Stimulated activated CD8-positive, alpha-beta memory T cell treated with anti-CD3 and anti-CD28 coated beads, Interleukin-7, amount 100 ng/mL, for 1 hour (primary cell): Measurements from ENCODE around the gene LRRC4B.

Source experiments
- DNase-seq, 2 donors: peaks; one replicate each; pipeline ENCODE4 v3.0.0-alpha.2; 2020; ENCODE audit warnings: low read depth in 2 of 2

The LRRC4B gene

GRCh38 chr19:50506700-50507099, 61.5 kb downstream of the LRRC4B start:
- no peak for DNase-seq

DNA sequence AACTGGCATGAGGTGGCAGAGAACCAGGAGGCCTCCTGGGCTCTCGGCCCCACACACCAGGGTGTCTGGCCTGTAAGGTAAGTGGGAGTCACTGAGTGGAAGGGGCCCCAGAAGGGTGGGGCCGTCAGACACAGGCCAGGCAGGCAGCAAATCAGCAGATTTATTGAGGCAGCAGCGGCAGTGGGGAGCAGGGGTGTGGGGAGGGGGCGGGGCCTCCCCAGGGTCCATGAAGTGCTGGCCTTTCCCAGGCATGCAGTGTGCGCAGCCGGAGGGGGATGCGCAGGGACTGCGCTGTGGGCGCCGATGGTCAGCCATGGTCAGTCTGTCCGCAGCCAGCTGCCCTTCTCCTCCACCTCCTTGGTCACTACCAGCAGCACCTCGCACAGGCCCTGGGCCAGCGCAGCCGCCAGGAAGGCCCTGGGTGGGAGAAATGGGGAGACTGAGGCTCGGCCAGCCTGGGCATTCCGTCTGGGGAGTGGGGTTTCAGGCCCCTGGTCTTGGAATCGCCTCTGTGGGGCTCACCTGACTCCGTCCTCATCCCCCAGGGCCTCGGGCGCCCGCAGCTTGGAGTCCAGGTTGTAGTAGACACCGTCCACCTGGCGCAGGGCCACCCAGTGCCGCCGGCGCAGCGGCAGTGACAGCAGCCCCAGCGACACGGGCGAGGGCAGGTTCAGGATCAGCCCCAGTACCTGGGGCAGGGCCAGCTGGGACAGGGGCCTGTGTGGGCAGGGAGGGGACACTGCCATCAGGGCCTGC, 62.2 kb downstream of the LRRC4B start:
- DNase-seq, result no peak

DNA sequence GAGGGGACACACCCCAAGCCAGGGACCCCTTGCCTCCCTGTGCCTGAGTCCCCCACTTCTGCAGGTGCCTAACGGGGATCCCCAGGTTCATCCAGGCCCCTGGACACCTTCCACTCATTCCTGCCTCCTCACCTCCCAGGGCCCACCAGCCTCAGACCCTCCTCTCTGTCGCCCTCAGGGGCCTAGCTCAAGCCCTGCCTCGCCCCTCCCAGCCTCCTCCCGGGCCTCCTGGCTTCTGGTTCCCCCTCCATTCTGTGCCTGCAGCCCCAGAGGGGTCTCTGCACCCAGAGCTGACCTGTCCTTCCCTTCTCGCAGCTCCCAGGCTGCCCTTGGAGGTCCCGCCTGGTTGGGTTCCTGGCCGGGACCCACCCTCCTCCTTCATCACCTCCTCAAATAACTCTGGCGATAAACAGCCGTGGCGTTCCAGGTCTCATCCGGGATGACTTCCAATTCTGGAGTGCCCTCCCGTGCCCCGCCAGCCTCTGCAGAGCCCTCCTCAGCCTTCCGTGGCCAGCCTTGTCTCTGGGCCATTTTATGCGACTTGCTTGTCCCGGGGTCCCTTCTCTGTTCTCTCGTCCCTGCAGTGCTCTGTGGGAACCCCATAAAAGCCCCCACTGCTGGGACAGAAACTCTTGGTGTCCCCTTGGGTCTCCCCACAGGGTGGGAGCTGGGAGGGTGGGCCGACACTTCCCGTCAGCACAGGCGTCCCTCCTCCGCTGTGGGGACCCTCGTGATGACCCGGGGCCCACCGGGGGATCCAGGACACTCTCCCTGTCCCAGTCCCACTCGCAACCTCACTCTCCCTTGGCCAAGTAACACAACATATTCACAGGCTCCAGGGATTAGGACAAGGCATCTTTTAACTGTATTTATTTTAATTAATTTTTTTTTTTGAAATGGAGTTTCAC, 66.4 kb downstream of the LRRC4B start:
- no peak for DNase-seq

GRCh38 chr19:50501186-50501567, 67.1 kb downstream of the LRRC4B start:
- no peak for DNase-seq

DNA sequence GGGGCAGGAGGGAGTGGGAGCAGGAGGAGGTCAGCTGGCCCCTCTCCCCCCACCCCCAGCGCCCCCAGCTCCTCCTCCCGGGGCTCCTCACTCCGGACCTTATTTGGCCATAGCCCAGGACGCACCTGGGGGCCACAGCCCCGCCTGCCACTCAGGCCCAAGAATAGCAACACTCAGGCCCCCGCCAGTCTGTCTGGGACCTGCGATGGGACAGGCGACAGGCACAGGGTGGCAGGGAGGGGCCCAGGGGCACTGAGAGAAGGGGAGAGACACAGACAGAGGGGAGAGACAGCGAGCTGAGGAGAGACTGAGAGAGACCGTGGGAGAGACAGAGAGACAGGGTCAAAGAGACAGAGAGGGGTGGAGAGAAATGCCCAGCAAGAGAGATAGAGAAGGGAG, 67.5 kb downstream of the LRRC4B start:
- no peak for DNase-seq

GRCh38 chr19:50500060-50500752, 68.0 kb downstream of the LRRC4B start:
- no peak for DNase-seq

DNA sequence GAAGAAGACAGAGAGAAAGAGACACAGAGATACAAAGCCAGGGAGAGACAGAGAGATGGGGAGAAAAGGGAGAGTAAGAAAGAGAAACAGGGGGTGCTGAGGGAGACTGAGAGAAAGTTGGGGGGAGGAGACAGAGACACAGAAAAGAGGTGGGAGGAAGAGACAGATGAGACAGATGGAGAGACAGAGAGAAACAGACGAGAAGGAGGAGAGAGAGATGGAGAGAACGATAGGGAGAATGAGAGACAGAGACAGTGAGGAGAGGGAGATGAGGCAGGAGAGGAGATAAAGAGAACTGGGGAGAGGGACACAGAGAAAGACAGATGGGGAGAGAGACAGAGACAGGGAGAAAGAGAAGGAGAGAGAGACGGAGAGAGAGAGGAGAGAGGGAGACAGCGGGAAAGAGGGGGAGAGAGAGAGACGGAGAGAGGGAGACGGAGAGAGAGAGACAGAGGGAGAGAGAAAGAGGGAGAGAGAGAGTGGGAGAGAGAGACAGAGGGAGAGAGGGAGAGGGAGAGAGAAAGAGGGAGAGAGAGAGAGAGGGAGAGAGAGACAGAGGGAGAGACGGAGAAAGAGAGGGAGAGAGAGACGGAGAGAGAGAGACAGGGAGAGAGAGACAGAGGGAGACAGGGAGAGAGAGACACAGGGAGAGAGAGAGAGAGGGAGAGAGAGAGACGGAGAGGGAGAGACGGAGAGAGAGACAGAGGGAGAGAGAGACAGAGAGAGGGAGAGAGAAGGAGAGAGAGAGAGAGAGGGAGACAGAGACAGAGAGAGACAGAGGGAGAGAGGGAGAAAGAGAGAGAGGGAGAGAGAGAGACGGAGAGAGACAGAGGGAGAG, 69.8 kb downstream of the LRRC4B start:
- DNase-seq, result no peak

DNA sequence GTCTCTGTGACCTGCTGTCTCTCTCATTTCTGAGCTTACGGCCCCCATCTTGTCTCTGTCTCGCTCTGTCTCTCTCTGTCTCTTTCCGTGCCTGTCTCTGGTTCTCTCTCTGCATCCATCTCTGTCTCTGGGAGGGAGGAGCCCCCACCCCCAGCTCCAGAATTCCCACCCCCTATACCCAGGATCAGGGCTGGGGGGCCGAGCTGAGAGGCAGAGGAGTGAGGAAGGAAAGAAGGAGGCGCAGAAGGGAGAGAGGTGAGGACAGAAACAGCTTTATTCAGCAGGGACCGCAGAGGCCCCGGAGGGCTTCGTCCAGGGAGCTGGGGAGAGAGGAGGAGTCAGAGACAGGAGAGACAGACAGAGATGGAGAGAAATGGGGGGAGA, 71.2 kb downstream of the LRRC4B start:
- no peak for DNase-seq

- no peak for DNase-seq
These were observed 71.8 kb downstream of the LRRC4B start for GRCh38 chr19:50496189-50497021.

GRCh38 chr19:50495020-50495531, 73.2 kb downstream of the LRRC4B start:
- no peak for DNase-seq

- DNase-seq, result no peak
These were observed 73.8 kb downstream of the LRRC4B start for GRCh38 chr19:50494186-50495019.

- no peak for DNase-seq
These were observed 75.1 kb downstream of the LRRC4B start for GRCh38 chr19:50493171-50493570.

- DNase-seq, result no peak
These were observed 75.8 kb downstream of the LRRC4B start for GRCh38 chr19:50492303-50493052.

DNA sequence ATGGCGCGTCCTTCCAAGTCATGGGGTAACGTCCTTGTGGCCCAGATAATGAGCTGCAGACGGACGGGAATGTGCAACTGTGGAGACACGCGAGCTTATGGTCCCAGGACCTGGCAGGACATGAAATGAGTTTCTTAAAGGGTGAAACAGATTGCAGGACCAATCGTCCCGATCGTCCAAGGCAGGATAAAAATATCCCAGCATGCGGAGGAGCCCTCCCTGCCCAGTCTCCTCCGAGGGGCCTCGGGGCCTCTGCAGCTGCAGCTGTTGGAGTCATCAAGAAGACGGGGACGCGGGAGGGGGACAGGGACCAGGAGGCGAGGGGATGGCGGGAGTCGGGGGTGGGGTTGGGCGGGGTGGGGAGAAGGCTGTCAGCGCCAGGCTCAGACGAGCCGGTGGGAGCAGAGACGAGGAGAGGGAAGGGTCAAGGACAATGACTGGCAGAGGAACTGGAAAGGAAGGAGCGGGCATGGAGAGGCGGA, 77.2 kb downstream of the LRRC4B start:
- no peak for DNase-seq

- no peak for DNase-seq
These were observed 77.8 kb downstream of the LRRC4B start for GRCh38 chr19:50490411-50490811.

- DNase-seq, result no peak
These were observed 78.7 kb downstream of the LRRC4B start for GRCh38 chr19:50489461-50490011.

- no peak for DNase-seq
These were observed 79.6 kb downstream of the LRRC4B start for GRCh38 chr19:50488389-50489194.
